ENCODE data around the gene MNX1.

MNX1 gene

GRCh38 chr7:156962897-156963296, 47.6 kb downstream of the MNX1 start:
- H3K9me2 ChIP-seq (replicated peaks; ENCODE audit: low read depth, low read length): no peaks in the 10 kb centered on the region
- no peak overlapping the region for H3K9ac ChIP-seq (ENCODE audit: low read depth, low read length, poor library complexity, severe bottlenecking)
- H2AFZ ChIP-seq (ENCODE audit: low read length): no peak overlapping the region
- TF ChIP-seq EZH2phosphoT487 (IDR thresholded peaks at IDR 0.05; ENCODE audit: borderline replicate concordance): no peak
- TF ChIP-seq CTCF (conservative IDR thresholded peaks at IDR 0.05; ENCODE audit: low read length): no peak
- H3F3A ChIP-seq (ENCODE audit: low read depth): no peaks in the 10 kb centered on the region
- peaks cover 91% of the 10 kb centered on the region; the same call in 1 of the 2 replicates for H3K36me3 ChIP-seq (ENCODE audit: insufficient read depth, low read length)
- no peak overlapping the region for H3K4me3 ChIP-seq (ENCODE audit: low read length, poor library complexity, severe bottlenecking)
- no peaks in the 10 kb centered on the region for H4K20me1 ChIP-seq (ENCODE audit: insufficient read depth, low read length, poor library complexity, severe bottlenecking)
- no peaks in the 10 kb centered on the region for H3K27me3 ChIP-seq (ENCODE audit: insufficient read depth, low read length, poor library complexity, severe bottlenecking)
- H3K4me2 ChIP-seq (ENCODE audit: low read depth, low read length, poor library complexity, severe bottlenecking): no peak overlapping the region
- H3K9me3 ChIP-seq (ENCODE audit: insufficient read depth, low read depth, low read length): no peaks in the 10 kb centered on the region
- no peaks in the 10 kb centered on the region for H3K4me1 ChIP-seq (ENCODE audit: insufficient read depth, low read length, poor library complexity, severe bottlenecking)
- H3K79me2 ChIP-seq (ENCODE audit: insufficient read depth, low read length): peaks cover 9% of the 10 kb centered on the region; the same call in 1 of the 2 replicates

- H4K20me1 ChIP-seq (ENCODE audit: insufficient read depth, low read length, poor library complexity, severe bottlenecking): no peaks in the 10 kb centered on the region
- peaks cover 10% of the 10 kb centered on the region; the same call in 1 of the 2 replicates for H3K79me2 ChIP-seq (ENCODE audit: insufficient read depth, low read length)
- H3K9me2 ChIP-seq (replicated peaks; ENCODE audit: low read depth, low read length): no peaks in the 10 kb centered on the region
- H3K4me2 ChIP-seq (ENCODE audit: low read depth, low read length, poor library complexity, severe bottlenecking): no peak overlapping the region
- H3K9me3 ChIP-seq (ENCODE audit: insufficient read depth, low read depth, low read length): no peaks in the 10 kb centered on the region
- no peak overlapping the region for H2AFZ ChIP-seq (ENCODE audit: low read length)
- H3K27me3 ChIP-seq (ENCODE audit: insufficient read depth, low read length, poor library complexity, severe bottlenecking): no peaks in the 10 kb centered on the region
- H3K9ac ChIP-seq (ENCODE audit: low read depth, low read length, poor library complexity, severe bottlenecking): no peak overlapping the region
- TF ChIP-seq CTCF (conservative IDR thresholded peaks at IDR 0.05; ENCODE audit: low read length): no peak
- H3K36me3 ChIP-seq (ENCODE audit: insufficient read depth, low read length): peaks cover 89% of the 10 kb centered on the region; the same call in 1 of the 2 replicates
- no peaks in the 10 kb centered on the region for H3K4me1 ChIP-seq (ENCODE audit: insufficient read depth, low read length, poor library complexity, severe bottlenecking)
- no peak overlapping the region for H3K4me3 ChIP-seq (ENCODE audit: low read length, poor library complexity, severe bottlenecking)
- H3F3A ChIP-seq (ENCODE audit: low read depth): no peaks in the 10 kb centered on the region
Measured at GRCh38 chr7:156962145-156962544, 48.3 kb downstream of the MNX1 start.

- Histone ChIP-seq H2AFZ (ENCODE audit: low read length) (no peak overlapping the region), H4K20me1 (ENCODE audit: insufficient read depth, low read length, poor library complexity, severe bottlenecking) (peaks cover 16% of the 10 kb centered on the region), H3K9me3 (ENCODE audit: insufficient read depth, low read depth, low read length) (no peaks in the 10 kb centered on the region), H3K4me2 (ENCODE audit: low read depth, low read length, poor library complexity, severe bottlenecking) (no peak overlapping the region), H3K36me3 (ENCODE audit: insufficient read depth, low read length) (peaks cover 83% of the 10 kb centered on the region; the same call in 1 of the 2 replicates), H3K79me2 (ENCODE audit: insufficient read depth, low read length) (peaks cover 53% of the 10 kb centered on the region), H3K4me3 (ENCODE audit: low read length, poor library complexity, severe bottlenecking) (no peak overlapping the region), H3F3A (ENCODE audit: low read depth) (no peaks in the 10 kb centered on the region), H3K27me3 (ENCODE audit: insufficient read depth, low read length, poor library complexity, severe bottlenecking) (no peaks in the 10 kb centered on the region), H3K9me2 (replicated peaks; ENCODE audit: low read depth, low read length) (no peaks in the 10 kb centered on the region), H3K4me1 (ENCODE audit: insufficient read depth, low read length, poor library complexity, severe bottlenecking) (no peaks in the 10 kb centered on the region), H3K9ac (ENCODE audit: low read depth, low read length, poor library complexity, severe bottlenecking) (no peak overlapping the region)
- TF ChIP-seq CTCF (conservative IDR thresholded peaks at IDR 0.05; ENCODE audit: low read length) (no peak), EZH2phosphoT487 (IDR thresholded peaks at IDR 0.05; ENCODE audit: borderline replicate concordance) (no peak)
Measured at GRCh38 chr7:156956727-156957126, 53.7 kb downstream of the MNX1 start.

Data from Loucy (cell line).